ENCODE results near the gene SHD. TPM values are rescaled to one million over a fixed set of nuclear protein-coding genes. Genes with fewer than 3 reads are reported as not detected.
A peak's percentile ranks its signal among the peaks of the same experiment; 100 is the strongest.

The SHD gene
- total and polyA plus RNA-seq, 9 of the 15 experiments (the other 6 are each of a cell fraction or from before 2014, with no cell fraction given), result 0.05 to 0.62 (median 0.15) TPM; not detected in 5

DNA sequence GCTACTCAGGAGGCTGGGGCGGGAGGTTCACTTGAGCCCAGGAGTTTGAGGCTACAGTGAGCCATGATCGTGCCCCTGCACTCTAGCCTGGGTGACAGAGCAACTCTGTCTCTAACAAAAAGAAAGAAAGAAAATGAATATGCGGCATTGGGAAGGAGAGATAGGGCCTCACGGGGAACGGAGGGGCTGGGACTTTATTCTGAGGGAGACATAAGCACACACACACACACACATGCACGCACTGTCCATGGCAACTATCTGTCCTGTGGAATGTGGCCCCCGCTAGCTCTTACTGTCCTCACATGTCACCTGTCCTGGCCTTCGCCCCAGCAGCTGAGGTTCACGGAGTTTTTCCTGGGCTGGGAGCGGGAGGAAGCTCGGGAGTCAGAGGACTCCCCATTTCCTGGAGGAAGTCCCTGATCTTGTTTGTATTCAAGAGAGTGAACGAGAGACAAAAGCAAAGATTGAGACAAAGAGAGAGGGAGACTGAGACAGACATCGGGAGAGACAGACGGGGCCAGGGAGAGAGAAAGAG, 58.9 kb downstream of the SHD start (continued):
- TF ChIP-seq ZNF280A (IDR thresholded peaks at IDR 0.05; ENCODE audit: low read depth, partially characterized antibody) (no peak), MTA1 (IDR thresholded peaks at IDR 0.05; ENCODE audit: borderline replicate concordance) (no peak), PATZ1 (CRISPR knock-in tag; IDR thresholded peaks at IDR 0.05; ENCODE audit: borderline replicate concordance) (no peak), NFYB (IDR thresholded peaks at IDR 0.05; ENCODE audit: extremely low read depth, insufficient read length) (no peak), CHD4 (IDR thresholded peaks at IDR 0.05; ENCODE audit: insufficient read depth, insufficient replicate concordance, low read depth, low read length, poor library complexity, severe bottlenecking) (no peak), ZBTB8A (IDR thresholded peaks at IDR 0.05; ENCODE audit: partially characterized antibody) (no peak), TCF7L2 (IDR thresholded peaks at IDR 0.05; ENCODE audit: low read depth, low read length) (no peak), EZH2 (IDR thresholded peaks at IDR 0.05; ENCODE audit: borderline replicate concordance, low read depth, low read length) (no peak), KAT7 (CRISPR knock-in tag; IDR thresholded peaks at IDR 0.05; ENCODE audit: borderline replicate concordance) (no peak), CXXC5 (CRISPR knock-in tag; IDR thresholded peaks at IDR 0.05) (peak; percentile 59), ZNF133 (CRISPR knock-in tag; IDR thresholded peaks at IDR 0.05) (no peak), RAD51 (IDR thresholded peaks at IDR 0.05; ENCODE audit: borderline replicate concordance, low read depth) (no peak), TFAM (CRISPR knock-in tag; conservative IDR thresholded peaks at IDR 0.05) (no peak), ZNF583 (CRISPR knock-in tag; IDR thresholded peaks at IDR 0.05) (no peak), TAF9B (IDR thresholded peaks at IDR 0.05; ENCODE audit: partially characterized antibody) (no peak), KDM2B (CRISPR knock-in tag; IDR thresholded peaks at IDR 0.05) (no peak), JUND (IDR thresholded peaks at IDR 0.05; ENCODE audit: borderline replicate concordance, low read depth, low read length) (0 out of 2 replicates have a peak, but pooled peaks have one; percentile 2), JUND (tag; IDR thresholded peaks at IDR 0.05; ENCODE audit: borderline replicate concordance, low read depth, low read length) (no peak), ZNF431 (CRISPR knock-in tag; IDR thresholded peaks at IDR 0.05) (no peak), RFX5 (IDR thresholded peaks at IDR 0.05; ENCODE audit: low read depth, low read length) (no peak)
- TF ChIP-seq, protein P1, sequence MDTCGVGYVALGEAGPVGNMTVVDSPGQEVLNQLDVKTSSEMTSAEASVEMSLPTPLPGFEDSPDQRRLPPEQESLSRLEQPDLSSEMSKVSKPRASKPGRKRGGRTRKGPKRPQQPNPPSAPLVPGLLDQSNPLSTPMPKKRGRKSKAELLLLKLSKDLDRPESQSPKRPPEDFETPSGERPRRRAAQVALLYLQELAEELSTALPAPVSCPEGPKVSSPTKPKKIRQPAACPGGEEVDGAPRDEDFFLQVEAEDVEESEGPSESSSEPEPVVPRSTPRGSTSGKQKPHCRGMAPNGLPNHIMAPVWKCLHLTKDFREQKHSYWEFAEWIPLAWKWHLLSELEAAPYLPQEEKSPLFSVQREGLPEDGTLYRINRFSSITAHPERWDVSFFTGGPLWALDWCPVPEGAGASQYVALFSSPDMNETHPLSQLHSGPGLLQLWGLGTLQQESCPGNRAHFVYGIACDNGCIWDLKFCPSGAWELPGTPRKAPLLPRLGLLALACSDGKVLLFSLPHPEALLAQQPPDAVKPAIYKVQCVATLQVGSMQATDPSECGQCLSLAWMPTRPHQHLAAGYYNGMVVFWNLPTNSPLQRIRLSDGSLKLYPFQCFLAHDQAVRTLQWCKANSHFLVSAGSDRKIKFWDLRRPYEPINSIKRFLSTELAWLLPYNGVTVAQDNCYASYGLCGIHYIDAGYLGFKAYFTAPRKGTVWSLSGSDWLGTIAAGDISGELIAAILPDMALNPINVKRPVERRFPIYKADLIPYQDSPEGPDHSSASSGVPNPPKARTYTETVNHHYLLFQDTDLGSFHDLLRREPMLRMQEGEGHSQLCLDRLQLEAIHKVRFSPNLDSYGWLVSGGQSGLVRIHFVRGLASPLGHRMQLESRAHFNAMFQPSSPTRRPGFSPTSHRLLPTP (IDR thresholded peaks at IDR 0.05; ENCODE audit: borderline replicate concordance, extremely low read depth, insufficient read length), result no peak
